MCF 10A (cell line): ENCODE measurements around the gene DENND11. TPM values are rescaled to one million over a fixed set of nuclear protein-coding genes. Genes with fewer than 3 reads are reported as not detected.
A peak's percentile ranks its signal among the peaks of the same experiment; 100 is the strongest.

Experiments used
- BruUV-seq: library from RNA; stranded (reverse); fragments of 400-500 nt; replicated peaks from 2 replicates; lab custom pipeline; 2021; lab: Mats Ljungman, UMichigan
- CTCF ChIA-PET: fragments of 300-600 bp; sonication (Branson Sonifier 250); formaldehyde crosslinking; extraction: SDS; loops from one replicate; lab custom pipeline; 2021; ENCODE audit warnings: antibody characterized with exemption, inconsistent platforms; lab: Yijun Ruan, JAX
- POLR2A ChIA-PET: fragments of 300-600, 350-650 bp; sonication (Branson Sonifier 250); formaldehyde crosslinking; extraction: SDS; loops from one replicate; lab custom pipeline; 2020; ENCODE audit warnings: antibody characterized with exemption, inconsistent platforms; lab: Yijun Ruan, JAX
- DNase-seq: peaks from one replicate; pipeline ENCODE4 v3.0.0-alpha.2; 2018; ENCODE audit not compliant: unreplicated experiment
- H3K27ac Mint-ChIP-seq: one replicate; pipeline ENCODE4 v1.8.0; 2022; ENCODE audit warnings: mild to moderate bottlenecking, low read depth, mixed read lengths; ENCODE audit not compliant: unreplicated experiment
- H3K27me3 Mint-ChIP-seq: one replicate; pipeline ENCODE4 v1.8.0; 2022; ENCODE audit warnings: mixed read lengths; ENCODE audit not compliant: insufficient read depth, unreplicated experiment
- H3K36me3 Mint-ChIP-seq: one replicate; pipeline ENCODE4 v1.8.0; 2022; ENCODE audit warnings: mild to moderate bottlenecking, moderate library complexity, mixed read lengths; ENCODE audit not compliant: insufficient read depth, unreplicated experiment
- H3K4me1 Mint-ChIP-seq: one replicate; pipeline ENCODE4 v1.8.0; 2022; ENCODE audit warnings: mixed read lengths; ENCODE audit not compliant: insufficient read depth, unreplicated experiment
- H3K4me3 Mint-ChIP-seq: one replicate; pipeline ENCODE4 v1.8.0; 2022; ENCODE audit warnings: mild to moderate bottlenecking, moderate library complexity, mixed read lengths; ENCODE audit not compliant: unreplicated experiment
- H3K9me3 Mint-ChIP-seq: one replicate; pipeline ENCODE4 v1.8.0; 2022; ENCODE audit warnings: mixed read lengths; ENCODE audit not compliant: unreplicated experiment
- intact Hi-C: fragments of 100-400 bp; cut with micrococcal nuclease; formaldehyde crosslinking; loops from 2 replicates; pipeline ENCODE4 v1.14.1; 2022
- total RNA-seq: library from RNA; stranded (reverse); gene quantifications from 2 replicates; pipeline ENCODE4 v1.2.3, GENCODE V29; 2022
- TF ChIP-seq, protein P1 (sequence below): fragments of 200-600 bp; IDR thresholded peaks from one replicate; pipeline ENCODE4 v1.8.0; 2022; ENCODE audit warnings: antibody characterized with exemption, mild to moderate bottlenecking; ENCODE audit not compliant: unreplicated experiment

The DENND11 gene
- total RNA-seq, 1 experiment from 2014 or later = 8.4 TPM

DNA sequence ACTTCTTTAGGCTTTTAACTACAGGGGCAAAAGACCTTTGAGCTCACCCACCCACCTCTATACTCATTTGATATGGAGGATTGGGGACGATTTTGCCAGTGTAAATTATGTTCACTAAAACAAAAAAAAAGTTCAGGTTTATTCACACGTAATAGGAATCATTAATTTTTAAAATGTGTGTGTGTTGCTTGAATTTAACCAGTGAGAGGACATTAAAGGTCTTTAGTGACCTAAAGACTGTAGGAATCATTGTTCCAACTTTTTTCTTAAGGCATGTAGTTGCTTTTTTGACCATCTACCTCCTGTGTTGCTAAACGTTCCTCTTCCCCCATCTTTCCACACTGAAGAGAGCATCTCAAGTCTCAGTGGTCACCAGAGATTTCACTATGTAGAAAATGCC lies 37.3 kb upstream of the DENND11 start:
- ChIA-PET POLR2A (interaction anchor here (1.0 to 2.2 kb wide), 6 partner anchors 24 to 189 kb away, joined by 3 to 23 read pairs (median 4); partner anchors contain the start of genes DENND11 and TAS2R3), CTCF (interaction anchor here (0.6 to 3.3 kb wide), 11 partner anchors 9 to 317 kb away, joined by 3 to 37 read pairs (median 9); partner anchors contain the start of genes DENND11 and WEE2)
- BruUV-seq = no TSS peak
- Mint-ChIP-seq H3K9me3 (no peaks in the 10 kb centered on the region), H3K4me1 (peaks cover 16% of the 10 kb centered on the region), H3K4me3 (peak overlapping the region; percentile 97), H3K27me3 (no peaks in the 10 kb centered on the region), H3K27ac (peak overlapping the region; percentile 46), H3K36me3 (peaks cover 35% of the 10 kb centered on the region)
- intact Hi-C loops = loop anchor here (5.0 to 10.0 kb wide), 3 partner anchors 37 to 724 kb away; partner anchors contain the start of genes AGK, DENND11 and MRPS33
- DNase-seq = no peak
- TF ChIP-seq, protein P1, sequence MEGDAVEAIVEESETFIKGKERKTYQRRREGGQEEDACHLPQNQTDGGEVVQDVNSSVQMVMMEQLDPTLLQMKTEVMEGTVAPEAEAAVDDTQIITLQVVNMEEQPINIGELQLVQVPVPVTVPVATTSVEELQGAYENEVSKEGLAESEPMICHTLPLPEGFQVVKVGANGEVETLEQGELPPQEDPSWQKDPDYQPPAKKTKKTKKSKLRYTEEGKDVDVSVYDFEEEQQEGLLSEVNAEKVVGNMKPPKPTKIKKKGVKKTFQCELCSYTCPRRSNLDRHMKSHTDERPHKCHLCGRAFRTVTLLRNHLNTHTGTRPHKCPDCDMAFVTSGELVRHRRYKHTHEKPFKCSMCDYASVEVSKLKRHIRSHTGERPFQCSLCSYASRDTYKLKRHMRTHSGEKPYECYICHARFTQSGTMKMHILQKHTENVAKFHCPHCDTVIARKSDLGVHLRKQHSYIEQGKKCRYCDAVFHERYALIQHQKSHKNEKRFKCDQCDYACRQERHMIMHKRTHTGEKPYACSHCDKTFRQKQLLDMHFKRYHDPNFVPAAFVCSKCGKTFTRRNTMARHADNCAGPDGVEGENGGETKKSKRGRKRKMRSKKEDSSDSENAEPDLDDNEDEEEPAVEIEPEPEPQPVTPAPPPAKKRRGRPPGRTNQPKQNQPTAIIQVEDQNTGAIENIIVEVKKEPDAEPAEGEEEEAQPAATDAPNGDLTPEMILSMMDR = no peak

DNA sequence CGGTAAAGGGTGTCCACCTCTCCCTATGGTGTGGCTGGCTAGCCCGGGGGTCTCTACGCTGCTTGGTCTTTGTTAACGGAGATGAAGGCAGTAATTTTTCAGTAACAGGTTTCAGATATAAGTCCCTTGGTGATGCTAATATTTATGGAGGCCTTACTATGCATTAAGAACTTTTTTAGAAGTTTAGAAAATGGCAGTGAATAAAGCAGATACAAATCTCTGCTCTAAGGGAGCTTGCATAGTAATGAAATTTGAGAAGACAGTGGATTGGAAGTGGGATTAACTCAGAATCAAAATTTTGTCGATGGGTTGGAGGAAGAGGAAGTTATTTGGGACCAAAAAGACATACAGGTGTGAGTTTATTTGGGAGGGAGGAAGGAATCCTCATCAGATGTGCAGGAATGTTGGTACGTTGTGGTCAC lies 36.6 kb upstream of the DENND11 start:
- BruUV-seq = TSS peak; percentile 73
- intact Hi-C loops = loop anchor here (1.0 to 10.0 kb wide), 5 partner anchors 14 to 724 kb away; partner anchors contain the start of genes AGK, DENND11 and MRPS33
- H3K4me1 Mint-ChIP-seq = peaks cover 16% of the 10 kb centered on the region
- CTCF ChIA-PET = interaction anchor here (0.6 to 3.3 kb wide), 19 partner anchors 7 to 814 kb away, joined by 3 to 37 read pairs (median 5); partner anchors contain the start of genes DENND11 and WEE2
- H3K4me3 Mint-ChIP-seq = peak overlapping the region; percentile 97
- POLR2A ChIA-PET = interaction anchor here (0.7 to 2.7 kb wide), 17 partner anchors 9 to 1221 kb away, joined by 3 to 23 read pairs (median 3); partner anchors contain the start of genes DENND11, MRPS33 and TAS2R3
- TF ChIP-seq, protein P1 = no peak
- H3K27ac Mint-ChIP-seq = peak overlapping the region; percentile 98
- DNase-seq = no peak
- H3K9me3 Mint-ChIP-seq = no peaks in the 10 kb centered on the region
- peaks cover 28% of the 10 kb centered on the region for H3K36me3 Mint-ChIP-seq
- H3K27me3 Mint-ChIP-seq = no peaks in the 10 kb centered on the region

DNA sequence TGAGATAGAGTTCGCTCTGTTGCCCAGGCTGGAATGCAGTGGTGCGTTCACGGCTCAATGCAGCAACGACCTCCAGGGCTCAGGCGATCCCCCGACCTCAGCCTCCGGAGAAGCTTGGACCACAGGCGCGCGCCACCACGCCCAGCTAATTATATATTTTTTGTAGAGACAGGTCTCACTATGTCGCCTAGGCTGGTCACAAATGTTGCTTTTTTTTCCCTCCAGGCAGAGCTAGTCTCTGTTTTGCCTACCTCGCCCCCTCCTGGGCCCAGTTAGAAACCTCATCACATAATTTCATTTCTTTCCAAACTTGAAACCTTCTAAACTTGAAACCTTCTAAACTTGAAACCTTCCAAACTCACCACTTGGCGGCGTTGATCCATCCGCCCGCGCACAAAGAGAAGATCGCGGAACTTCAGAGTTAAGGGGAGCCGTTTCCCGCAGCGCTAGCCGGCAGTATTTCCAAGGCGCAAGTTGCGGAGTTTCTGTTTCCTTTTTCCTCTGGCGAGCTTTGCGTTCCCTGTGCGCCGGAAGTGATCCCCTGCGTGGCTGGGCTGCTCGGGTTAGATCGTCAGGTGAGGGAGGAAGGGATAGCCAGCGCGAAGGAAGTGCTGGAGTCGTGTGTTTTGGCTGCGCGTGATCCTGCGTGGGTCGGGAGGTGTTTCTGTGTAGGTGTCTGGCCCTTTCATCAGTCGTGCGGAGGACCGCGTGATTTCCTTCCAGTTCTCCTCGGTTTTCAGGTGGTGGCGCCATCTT lies 36.0 kb upstream of the DENND11 start, which contains the start of gene SSBP1:
Gene SSBP1, plus strand, starts transcription at position 523 of the 756 bp plus-strand sequence. CDS start 809 bp downstream, outside the sequence.
- H3K4me1 Mint-ChIP-seq = peaks cover 16% of the 10 kb centered on the region
- peak within 1 kb of the TSS; percentile 98 for H3K27ac Mint-ChIP-seq
- no peaks in the 10 kb centered on the region for H3K9me3 Mint-ChIP-seq
- CTCF ChIA-PET = interaction anchor here (0.6 to 3.3 kb wide), 24 partner anchors 8 to 898 kb away, joined by 3 to 37 read pairs (median 4); partner anchors contain the start of genes AGK, DENND11, TAS2R5 and WEE2
- POLR2A ChIA-PET = interaction anchor here (0.7 to 2.7 kb wide), 25 partner anchors 9 to 1221 kb away, joined by 3 to 23 read pairs (median 4); partner anchors contain the start of genes DENND11, MRPS33, TAS2R3 and WEE2
- intact Hi-C loops = loop anchor here (1.0 to 10.0 kb wide), 5 partner anchors 14 to 723 kb away; partner anchors contain the start of genes AGK, DENND11 and MRPS33
- no peaks in the 10 kb centered on the region for H3K27me3 Mint-ChIP-seq
- no TSS peak for BruUV-seq
- DNase-seq = peak; percentile 97
- peaks cover 22% of the 10 kb centered on the region for H3K36me3 Mint-ChIP-seq
- peak within 1 kb of the TSS; percentile 97 for H3K4me3 Mint-ChIP-seq
- TF ChIP-seq, protein P1 = peak; percentile 53
